Measurements from ENCODE around the gene GBGT1.
"Not testable (repeated sequence)": the region's sequence is repeated elsewhere in the genome, so short reads cannot be mapped to it uniquely, and the experiment has no call there.

GBGT1 gene

GRCh38 chr9:133195029-133195428 is 31.3 kb upstream of the GBGT1 start:
- no peak for DNase-seq (ENCODE audit: low read depth)

DNA sequence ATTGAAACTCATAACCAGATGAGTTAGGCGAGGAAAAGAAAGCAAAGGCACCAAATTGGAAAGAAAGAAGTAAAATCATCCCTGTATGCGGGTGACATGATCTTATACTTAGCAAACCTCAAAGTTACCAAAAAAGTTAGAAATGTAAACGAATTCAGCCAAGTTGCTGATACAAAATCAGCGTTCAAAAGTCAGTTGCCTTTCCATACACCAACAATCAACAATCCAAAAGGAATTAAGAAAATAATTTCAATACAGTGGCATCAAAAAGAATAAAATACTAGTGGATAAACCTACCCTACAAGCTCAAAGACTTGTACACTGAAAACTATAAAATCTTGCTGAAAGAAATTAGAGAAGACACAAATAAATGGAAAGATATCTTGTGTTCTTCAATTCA is 30.9 kb upstream of the GBGT1 start:
- DNase-seq (ENCODE audit: low read depth) = no peak

GRCh38 chr9:133191989-133192388 is 28.3 kb upstream of the GBGT1 start:
- DNase-seq (ENCODE audit: low read depth) = no peak

DNA sequence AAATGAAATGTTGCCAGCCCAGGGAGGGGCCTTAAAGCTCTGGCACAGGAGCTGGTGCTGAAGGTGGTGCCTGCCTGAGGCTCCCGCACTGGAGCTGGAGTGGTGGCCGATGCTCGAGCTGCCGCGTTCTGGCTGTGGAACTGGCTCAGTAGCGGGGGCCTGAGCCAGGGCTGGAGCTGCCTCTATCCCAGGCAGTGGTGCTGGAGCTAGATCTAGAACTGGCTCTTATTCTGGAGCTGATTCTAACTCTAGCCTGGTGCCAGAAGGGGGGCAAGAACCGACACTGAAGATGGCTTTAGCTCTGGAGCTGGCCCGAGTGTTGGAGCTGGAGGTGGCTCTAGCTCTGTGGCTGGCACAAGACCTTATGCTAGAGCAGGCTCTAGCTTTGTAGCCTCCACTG is 26.1 kb upstream of the GBGT1 start:
- no peak for DNase-seq (ENCODE audit: low read depth)

DNA sequence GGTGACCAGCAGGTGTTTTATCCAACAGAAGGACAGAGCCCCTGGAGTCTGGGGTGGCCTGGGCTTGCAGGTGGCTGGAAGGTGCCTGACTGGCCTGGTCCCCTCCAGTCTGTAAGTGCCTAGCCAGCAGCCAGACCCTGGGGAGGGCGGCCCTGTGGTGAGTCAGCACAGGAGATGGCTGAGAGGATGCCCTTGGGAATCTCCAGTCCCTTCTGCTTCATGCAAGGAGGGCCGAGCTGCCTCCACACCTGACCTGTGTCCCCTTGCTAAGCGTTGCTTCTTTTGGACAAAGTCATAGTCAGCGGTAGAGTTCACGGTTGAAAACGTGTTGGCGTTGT is 25.1 kb upstream of the GBGT1 start:
- DNase-seq (ENCODE audit: low read depth) = no peak

- no peak for DNase-seq (ENCODE audit: low read depth)
These were observed 24.5 kb upstream of the GBGT1 start for GRCh38 chr9:133188006-133188842.

- no peak for DNase-seq (ENCODE audit: low read depth)
These were observed 23.9 kb upstream of the GBGT1 start for GRCh38 chr9:133187561-133188005.

GRCh38 chr9:133186736-133187135 is 23.0 kb upstream of the GBGT1 start:
- DNase-seq (ENCODE audit: low read depth) = no peak

GRCh38 chr9:133184971-133185370 is 21.3 kb upstream of the GBGT1 start:
- DNase-seq (ENCODE audit: low read depth) = peak; percentile 30

- no peak for DNase-seq (ENCODE audit: low read depth)
These were observed 18.4 kb upstream of the GBGT1 start for GRCh38 chr9:133182151-133182550.

GRCh38 chr9:133181561-133181960 is 17.8 kb upstream of the GBGT1 start:
- DNase-seq (ENCODE audit: low read depth) = no peak

GRCh38 chr9:133180953-133181352 is 17.2 kb upstream of the GBGT1 start:
- no peak for DNase-seq (ENCODE audit: low read depth)

DNA sequence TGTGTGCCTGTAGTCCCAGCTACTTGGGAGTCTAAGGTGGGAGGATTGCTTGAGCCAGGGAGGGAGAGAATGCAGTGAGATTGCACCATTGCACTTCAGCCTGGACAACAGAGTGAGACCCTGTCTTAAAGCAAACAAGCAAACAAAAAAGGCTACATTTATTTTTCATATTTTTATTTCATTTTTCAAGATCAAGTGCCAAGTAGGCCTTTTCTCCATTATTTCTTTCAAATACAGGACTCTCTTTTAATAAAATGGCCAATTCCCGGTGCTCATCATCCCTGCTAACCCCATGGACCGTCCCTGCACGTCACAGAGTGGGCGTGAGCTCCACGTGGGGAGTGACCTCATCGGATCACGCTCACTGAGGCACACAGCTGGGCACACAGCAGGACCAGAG is 9.3 kb upstream of the GBGT1 start:
- DNase-seq (ENCODE audit: low read depth) = no peak

DNA sequence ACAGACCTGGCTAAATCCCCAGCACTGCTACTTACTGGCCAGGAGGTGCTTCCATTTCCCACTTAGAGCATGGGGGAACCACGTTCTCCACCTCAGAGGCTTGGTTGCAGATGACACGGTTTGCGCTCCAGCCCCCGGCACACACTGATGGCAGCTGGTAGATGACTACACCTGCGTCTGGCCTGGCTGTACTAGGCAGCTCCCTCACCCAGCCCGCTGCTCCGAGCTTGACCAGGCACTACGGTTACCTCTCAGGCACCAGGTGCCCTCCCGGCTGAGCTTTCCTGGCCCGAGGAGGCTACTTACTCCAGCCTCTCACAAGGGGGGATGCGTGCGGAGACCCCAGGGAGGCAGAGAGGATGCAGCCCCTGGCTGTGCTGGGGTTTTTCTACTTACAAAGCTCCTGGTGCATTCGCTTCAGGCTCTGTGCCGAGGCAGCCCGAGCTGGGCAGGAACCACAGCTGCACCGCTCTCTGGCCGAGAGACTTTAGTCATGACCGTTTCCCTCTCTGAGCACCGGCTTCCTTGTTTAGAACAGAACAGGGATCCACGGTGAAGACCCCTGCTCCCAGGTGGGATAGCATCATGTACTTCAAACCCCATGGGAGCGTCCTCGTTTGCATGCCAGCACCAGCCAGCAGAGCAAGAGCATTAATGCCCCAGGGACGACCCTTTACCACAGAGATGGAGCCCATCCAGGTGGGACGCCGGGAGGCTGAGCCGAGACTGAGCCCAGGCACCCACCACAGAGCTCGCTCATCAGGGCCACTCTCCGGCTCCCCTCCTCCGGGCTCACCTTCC is 7.6 kb upstream of the GBGT1 start:
- no peak for DNase-seq (ENCODE audit: low read depth)

- DNase-seq (ENCODE audit: low read depth) = no peak
These were observed 7.0 kb upstream of the GBGT1 start for GRCh38 chr9:133170716-133171115.

DNA sequence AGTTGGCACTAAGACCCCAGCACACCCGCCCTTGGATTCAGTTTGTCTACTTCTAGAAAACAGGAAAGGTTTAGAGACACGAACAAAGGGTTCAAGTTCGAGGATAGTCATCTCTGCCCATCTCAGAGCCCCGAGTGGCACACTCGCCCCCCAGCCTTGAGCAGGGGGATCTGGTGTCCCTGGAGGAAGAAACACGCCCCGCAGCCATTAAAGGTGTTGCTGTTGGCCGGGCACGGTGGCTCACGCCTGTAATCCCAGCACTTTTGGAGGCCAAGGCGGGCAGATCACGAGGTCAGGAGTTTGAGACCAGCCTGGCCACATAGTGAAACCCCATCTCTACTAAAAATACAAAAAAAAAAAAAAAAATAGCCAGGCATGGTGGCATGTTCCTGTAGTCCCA is 6.0 kb upstream of the GBGT1 start:
- DNase-seq (ENCODE audit: low read depth) = not testable (repeated sequence)

GRCh38 chr9:133169102-133169501 is 5.4 kb upstream of the GBGT1 start:
- no peak for DNase-seq (ENCODE audit: low read depth)

GRCh38 chr9:133168432-133168831 is 4.7 kb upstream of the GBGT1 start:
- no peak for DNase-seq (ENCODE audit: low read depth)

DNA sequence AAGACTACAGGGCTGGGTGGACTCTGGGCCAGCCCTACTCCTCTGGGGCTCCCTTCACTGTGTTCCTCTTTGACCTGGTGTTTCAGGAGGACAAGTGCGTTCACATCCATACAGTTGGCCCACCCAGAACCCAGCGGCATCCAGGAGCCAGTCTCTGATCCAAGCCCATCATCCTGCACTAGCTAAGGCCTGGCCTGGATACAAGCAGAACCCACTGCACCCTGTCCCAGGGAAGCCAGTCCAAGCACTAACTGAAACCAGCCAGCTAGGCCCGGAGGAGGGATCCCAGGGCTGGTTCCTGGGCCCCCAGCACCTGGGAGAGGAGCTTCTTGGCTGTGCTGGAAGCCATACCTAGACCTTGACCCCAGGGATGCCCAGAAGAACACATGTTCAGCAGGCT is 4.1 kb upstream of the GBGT1 start:
- no peak for DNase-seq (ENCODE audit: low read depth)

GRCh38 chr9:133167096-133167730 is 3.5 kb upstream of the GBGT1 start:
- no peak for DNase-seq (ENCODE audit: low read depth)

DNA sequence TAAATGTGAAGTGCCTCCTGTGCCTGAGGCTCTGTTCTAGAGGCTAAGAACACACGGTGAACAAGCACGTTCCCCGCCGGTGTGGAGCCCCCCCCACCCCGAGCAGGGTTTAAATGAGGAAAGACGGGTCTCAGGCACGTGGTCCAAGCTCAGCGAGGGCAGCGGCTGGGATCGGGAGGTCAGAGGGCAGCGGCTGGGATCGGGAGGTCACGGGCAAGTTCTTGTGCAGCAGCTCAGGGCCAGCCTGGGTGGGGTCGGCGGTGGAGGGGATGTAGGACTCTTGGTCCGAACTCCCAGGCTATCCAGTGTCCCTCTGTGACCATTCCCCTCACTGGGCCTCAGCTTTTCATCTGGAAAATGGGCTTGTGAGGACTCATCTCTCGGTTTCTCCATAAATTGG is 2.7 kb upstream of the GBGT1 start:
- DNase-seq (ENCODE audit: low read depth) = no peak

GRCh38 chr9:133165452-133165730 is 1.7 kb upstream of the GBGT1 start:
- DNase-seq (ENCODE audit: low read depth) = no peak

DNA sequence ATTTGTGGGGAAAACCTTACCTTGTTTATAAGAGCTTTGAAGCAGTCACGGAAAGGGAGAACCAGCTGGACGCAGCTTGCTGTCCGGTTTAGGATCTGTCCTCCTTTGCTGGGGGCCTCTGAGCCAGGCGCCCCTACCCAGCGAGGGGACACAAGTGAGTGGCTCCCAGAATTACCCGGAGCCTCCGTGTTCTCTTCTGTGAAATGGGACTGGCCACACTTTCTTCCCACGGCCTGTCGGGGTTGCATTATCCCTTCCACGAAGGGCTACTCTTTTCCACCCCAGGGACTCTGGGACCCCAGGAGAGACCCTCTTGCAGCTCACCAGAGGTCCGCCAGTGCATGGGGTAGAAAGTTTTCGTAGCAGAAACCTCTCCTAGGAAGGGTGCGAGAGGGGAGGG is 477 bp upstream of the GBGT1 start:
- no peak for DNase-seq (ENCODE audit: low read depth)

Data from activated T-cell treated with anti-CD3 and anti-CD28 coated beads for 48 hours (primary cell).